ENCODE data around the gene ID1.
A peak's percentile ranks its signal among the peaks of the same experiment; 100 is the strongest.
"Not testable (repeated sequence)": the region's sequence is repeated elsewhere in the genome, so short reads cannot be mapped to it uniquely, and the experiment has no call there.

ID1 gene

DNA sequence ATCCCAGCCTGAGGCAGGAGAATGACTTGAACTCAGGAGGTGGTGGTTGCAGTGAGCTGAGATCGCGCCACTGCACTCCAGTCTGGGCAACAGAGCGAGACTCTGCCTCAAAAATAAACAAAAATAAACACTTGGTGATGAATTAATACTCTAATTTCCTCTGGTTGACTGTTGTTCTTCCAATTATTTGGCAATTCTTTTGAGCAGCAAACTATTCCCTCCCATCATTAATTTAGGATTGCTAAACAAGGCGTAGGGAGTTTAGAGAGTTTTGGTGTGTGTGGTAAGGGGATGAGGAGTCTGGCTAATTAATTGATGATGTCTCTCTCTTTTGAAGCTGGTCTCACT is 2.7 kb upstream of the ID1 start:
- DNase-seq (ENCODE audit: low read depth), result peak; percentile 46

GRCh38 chr20:31602779-31603441 is 2.2 kb upstream of the ID1 start:
- peak; percentile 66 for DNase-seq (ENCODE audit: low read depth)

DNA sequence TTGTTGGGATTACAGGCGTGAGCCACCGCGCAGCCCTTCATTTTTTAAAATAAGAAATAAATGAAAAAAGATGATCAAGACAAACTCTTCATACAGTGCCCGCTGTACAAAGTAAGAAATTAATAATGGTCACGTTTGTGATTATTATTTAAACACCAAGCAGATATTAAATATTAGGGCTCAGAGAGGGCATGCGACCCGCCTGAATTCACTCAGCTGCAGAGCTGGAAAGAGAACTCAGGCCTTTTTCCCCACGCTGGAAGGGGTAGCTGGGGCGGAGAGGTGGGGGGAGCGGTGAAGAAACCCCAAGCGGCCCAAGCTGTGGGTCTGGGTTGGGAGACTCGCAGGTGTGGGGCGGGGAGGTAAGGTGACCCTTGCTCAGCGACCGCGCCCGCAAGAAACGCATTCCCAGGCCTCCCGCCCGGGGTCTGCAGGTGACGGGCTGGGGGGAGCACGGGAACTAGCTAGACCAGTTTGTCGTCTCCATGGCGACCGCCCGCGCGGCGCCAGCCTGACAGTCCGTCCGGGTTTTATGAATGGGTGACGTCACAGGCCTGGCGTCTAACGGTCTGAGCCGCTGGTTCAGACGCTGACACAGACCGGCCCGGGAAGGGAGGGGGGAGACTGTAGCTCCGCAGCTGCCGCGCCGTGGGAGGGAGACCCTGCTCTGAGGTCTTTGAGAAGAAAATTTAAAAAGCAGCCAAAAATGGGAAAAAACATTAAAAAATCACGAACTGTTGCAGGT is 1.1 kb upstream of the ID1 start:
- DNase-seq (ENCODE audit: low read depth), result peak; percentile 90

DNA sequence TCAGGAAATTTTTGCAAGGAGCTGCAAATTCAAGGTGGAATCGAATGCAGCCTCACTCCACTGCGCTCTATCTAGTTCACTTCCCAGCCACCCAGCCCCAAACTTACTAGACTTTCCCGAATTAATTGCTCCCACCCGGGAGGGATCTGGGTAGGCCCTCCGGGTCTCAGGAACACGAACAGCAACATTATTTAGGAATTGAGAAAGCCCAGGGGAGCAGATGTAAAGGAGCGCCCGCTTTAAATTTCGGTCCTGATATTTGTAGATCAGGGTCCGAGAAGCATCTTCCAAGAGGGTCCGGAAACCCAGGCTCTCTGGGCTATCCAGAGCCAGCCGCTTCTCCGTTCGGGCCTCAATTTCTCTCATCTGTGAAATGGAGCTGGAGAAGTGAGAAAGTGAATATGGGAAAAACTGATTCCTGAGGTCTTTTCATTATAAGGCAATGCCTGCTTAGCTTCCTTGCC is 490 bp upstream of the ID1 start:
- DNase-seq (ENCODE audit: low read depth), result no peak

GRCh38 chr20:31605902-31606803 is 1.1 kb downstream of the ID1 start:
- no peak for DNase-seq (ENCODE audit: low read depth)

- DNase-seq (ENCODE audit: low read depth), result peak; percentile 58
Observed at GRCh38 chr20:31606804-31607639, 1.9 kb downstream of the ID1 start.

DNA sequence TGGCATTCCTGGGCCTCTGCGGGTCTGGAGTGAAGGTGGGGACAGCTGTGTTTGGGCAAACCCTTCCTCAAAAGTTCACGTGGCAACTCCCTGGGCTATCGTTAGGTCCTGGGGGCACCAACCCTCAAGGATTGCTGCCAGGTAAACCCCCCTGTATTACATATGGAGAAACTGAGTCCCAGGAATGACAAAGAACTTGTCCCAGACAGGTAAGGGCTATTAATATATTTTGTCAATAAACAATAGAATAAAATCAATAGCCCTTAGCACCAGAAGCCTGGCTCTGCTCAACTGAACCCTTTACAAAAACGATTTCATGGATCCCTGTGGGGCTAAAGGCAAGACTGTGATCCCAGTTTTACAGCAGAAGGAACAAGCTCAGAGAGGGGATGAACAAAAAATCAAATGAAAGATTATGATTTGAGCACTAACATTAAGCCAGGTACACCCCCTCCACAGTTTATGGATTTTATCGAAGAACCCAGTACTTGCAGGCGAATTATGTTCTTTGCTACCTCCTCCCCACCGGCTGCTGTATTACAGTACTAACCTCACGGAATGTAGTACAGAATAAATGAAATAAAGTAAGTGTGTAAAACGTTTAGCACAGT is 2.7 kb downstream of the ID1 start:
- no peak for DNase-seq (ENCODE audit: low read depth)

GRCh38 chr20:31608251-31608945 is 3.3 kb downstream of the ID1 start:
- peak; percentile 44 for DNase-seq (ENCODE audit: low read depth)

GRCh38 chr20:31612271-31612640 is 7.2 kb downstream of the ID1 start:
- not testable (repeated sequence) for DNase-seq (ENCODE audit: low read depth)

GRCh38 chr20:31615416-31615815 is 10.3 kb downstream of the ID1 start:
- DNase-seq (ENCODE audit: low read depth), result no peak

DNA sequence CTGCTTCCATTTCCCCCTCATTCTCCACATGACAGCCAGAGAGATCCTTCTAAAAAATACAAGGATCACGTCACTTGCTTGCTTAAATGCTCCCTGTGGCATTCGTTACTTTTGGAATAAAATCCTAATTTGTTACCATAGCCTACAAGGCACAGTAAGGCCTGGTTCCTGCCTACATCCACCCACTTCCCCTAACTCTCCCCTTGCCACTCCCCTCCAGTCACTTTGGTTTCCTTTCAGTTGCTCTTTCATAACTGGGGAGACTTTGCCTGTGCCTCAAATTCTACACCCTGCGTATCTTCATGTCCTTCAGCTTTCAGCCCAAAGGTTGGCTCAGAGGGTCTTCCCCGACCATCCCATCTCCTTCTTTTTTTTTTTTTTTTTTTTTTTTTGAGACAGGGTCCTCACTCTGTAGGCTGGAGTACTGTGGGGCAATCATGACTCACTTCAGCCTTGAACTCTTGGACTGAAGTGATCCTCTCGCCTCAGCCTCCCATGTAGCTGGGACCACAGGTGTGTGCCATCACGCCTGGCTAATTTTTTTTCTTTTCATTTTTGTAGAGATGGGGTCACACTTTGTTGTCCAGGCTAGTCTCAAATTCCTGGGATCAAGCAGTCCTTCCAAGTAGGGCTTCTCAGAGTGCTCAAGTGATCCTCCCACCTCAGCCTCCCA is 12.5 kb downstream of the ID1 start:
- no peak for DNase-seq (ENCODE audit: low read depth)

DNA sequence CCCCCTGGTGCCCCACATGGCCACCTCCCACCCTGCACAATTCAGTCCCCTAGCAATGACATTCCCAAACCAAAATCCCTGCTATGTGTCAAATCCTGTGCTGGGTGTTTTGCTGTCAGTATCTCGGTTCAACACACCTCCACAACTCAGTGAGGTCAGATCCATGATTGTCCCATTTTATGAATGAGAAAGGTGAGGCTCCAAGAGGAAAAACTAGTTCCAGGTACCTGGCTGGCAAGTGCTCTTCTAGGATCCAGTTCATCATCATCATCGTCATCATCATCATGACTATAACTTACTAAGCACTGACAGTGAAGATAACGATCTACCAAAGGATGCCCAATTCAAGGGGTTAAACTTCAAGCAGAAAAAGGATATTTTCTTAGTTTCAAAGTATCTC is 15.2 kb downstream of the ID1 start:
- no peak for DNase-seq (ENCODE audit: low read depth)

DNA sequence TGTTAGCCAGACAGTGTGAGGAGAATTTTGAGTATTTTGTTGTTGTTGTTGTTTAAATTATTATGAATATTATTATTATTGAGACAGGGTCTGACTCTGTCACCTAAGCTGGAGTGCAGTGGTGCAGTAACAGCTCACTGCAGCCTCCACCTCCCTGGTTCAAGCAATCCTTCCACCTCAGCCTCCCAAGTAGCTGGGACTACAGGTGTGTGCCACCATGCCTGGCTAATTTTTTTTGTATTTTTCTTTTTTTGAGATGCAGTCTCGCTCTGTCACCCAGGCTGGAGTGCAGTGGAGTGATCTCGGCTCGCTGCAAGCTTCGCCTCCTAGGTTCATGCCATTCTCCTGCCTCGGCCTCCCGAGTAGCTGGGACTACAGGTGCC is 18.0 kb downstream of the ID1 start:
- DNase-seq (ENCODE audit: low read depth), result not testable (repeated sequence)

DNA sequence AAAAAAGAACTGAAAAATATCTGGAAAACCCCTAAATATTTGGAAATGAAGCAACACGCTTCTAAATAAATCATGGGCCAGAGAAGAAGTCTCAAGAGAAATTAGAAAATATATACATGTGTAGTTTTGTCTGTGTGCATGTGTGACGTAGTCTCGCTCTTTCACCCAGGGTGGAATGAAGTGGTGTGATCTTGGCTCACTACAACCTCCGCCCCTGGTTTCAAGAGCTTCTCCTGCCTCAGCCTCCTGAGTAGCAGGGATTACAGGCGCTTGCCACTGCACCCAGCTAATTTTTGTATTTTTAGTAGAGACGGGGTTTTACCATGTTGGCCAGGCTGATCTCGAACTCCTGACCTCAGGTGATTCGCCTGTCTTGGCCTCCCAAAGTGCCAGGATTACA is 21.4 kb downstream of the ID1 start:
- DNase-seq (ENCODE audit: low read depth), result not testable (repeated sequence)

DNA sequence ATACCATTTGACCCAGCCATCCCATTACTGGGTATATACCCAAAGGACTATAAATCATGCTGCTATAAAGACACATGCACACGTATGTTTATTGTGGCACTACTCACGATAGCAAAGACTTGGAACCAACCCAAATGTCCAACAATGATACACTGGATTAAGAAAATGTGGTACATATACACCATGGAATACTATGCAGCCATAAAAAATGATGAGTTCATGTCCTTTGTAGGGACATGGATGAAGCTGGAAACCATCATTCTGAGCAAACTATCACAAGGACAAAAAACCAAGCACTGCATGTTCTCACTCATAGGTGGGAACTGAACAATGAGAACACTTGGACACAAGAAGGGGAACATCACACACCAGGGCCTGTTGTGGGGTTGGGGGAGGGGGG is 23.0 kb downstream of the ID1 start:
- DNase-seq (ENCODE audit: low read depth), result not testable (repeated sequence)

DNA sequence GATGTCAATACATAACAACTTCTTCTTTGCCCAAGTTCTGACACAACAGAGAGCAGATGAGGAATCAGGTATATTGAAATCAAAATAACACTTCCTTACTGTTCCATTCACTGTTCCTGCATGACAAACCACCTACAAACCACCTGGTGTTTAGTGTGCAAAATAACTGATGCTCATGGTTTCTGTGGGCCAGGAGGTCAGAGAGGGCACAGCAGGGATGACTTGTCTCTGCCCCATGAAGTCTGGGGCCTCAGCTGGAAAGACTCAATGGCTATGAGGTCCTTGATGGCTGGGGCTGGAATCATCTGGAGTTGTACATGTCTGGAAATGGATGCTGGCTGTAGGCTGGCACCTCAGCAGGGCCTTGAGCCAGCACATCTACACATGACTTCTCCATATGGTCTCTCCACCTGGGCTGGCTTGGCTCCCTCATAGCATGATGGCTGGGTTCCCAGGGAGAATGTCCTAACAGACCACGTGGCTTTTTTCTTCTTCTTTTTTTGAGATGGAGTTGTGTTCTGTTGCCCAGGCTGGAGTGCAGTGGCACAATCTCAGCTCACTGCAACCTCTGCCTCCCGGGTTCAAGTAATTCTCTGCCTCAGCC is 25.2 kb downstream of the ID1 start:
- DNase-seq (ENCODE audit: low read depth), result no peak

- no peak for DNase-seq (ENCODE audit: low read depth)
Observed at GRCh38 chr20:31632548-31633338, 27.7 kb downstream of the ID1 start.

- DNase-seq (ENCODE audit: low read depth), result no peak
Observed at GRCh38 chr20:31633339-31633914, 28.3 kb downstream of the ID1 start.

DNA sequence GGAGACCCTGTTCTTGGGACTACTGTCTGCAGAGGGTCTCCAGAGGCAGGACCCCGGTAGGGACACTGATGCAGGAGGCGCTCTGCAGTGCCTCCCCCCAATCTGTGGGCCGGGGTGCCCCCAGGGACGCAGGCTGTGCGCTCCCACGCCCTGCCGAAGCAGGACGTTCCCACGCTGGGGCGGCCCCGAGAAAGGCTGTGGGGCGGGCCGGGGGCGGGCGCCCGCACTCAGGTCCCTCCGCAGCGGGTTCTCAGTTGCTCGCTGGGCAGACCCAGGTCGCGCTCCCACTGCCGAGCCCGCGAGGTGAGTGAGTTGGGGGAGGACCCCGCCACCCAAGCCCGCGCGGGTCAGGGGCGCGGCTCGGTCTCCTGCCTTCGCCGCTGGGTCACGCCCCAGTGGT is 32.6 kb downstream of the ID1 start, which contains the start of gene COX4I2:
Gene COX4I2, plus strand, starts transcription at position 253 of the 400 bp plus-strand sequence. CDS start 1,106 bp downstream, outside the sequence.
- no peak for DNase-seq (ENCODE audit: low read depth)

All from fibroblast of gingiva (primary cell).